Measurements from ENCODE around the gene GRK4. TPM values are rescaled to one million over a fixed set of nuclear protein-coding genes. Genes with fewer than 3 reads are reported as not detected.

Gene GRK4
- total and polyA plus RNA-seq, 2 of the 4 experiments (the other 2 are of a cell fraction): 1.6 to 2.2 TPM

GRCh38 chr4:3013323-3013722 is 50.0 kb downstream of the GRK4 start:
- TF ChIP-seq CHD1 (IDR thresholded peaks at IDR 0.05; ENCODE audit: low read depth, low read length): no peak
- TF ChIP-seq RFX5 (IDR thresholded peaks at IDR 0.05; ENCODE audit: low read depth, low read length): no peak
- no peak for TF ChIP-seq BHLHE40 (IDR thresholded peaks at IDR 0.05; ENCODE audit: low read depth, low read length)
- no peak for TF ChIP-seq CEBPB (IDR thresholded peaks at IDR 0.05; ENCODE audit: low read depth, low read length)
- H2AK9ac ChIP-seq (replicated peaks; ENCODE audit: low read depth, low read length, poor library complexity): no peak overlapping the region
- no peak overlapping the region for H3K18ac ChIP-seq (ENCODE audit: low read depth, low read length)
- H4K20me1 ChIP-seq (ENCODE audit: insufficient read depth, low read length): no peaks in the 10 kb centered on the region
- no peak overlapping the region for H4K5ac ChIP-seq (ENCODE audit: low read depth, low read length)
- H3K4me1 ChIP-seq (ENCODE audit: control insufficient read depth, insufficient read depth, low read length): peaks cover 4% of the 10 kb centered on the region
- no peaks in the 10 kb centered on the region for H3K9me3 ChIP-seq (ENCODE audit: control insufficient read depth, insufficient read depth, low read length)
- H3K4me2 ChIP-seq (ENCODE audit: low read depth, low read length): no peak overlapping the region
- intact Hi-C loops (cut with micrococcal nuclease): no loop called here
- no peak overlapping the region for H3K9ac ChIP-seq (ENCODE audit: low read depth, low read length)
- BruUV-seq (replicated peaks): no TSS peak
- no peak overlapping the region for H2AK5ac ChIP-seq (ENCODE audit: low read depth, low read length)
- ChIA-PET POLR2A (ENCODE audit: unreplicated experiment) (no interaction called here), CTCF (interaction anchor here (0.6 kb wide), 1 partner anchor 48 kb away, joined by 4 read pairs; no protein-coding TSS in a partner anchor)
- H3K56ac ChIP-seq (ENCODE audit: extremely low read depth, insufficient read depth, low read length): no peak overlapping the region
- peaks cover 6% of the 10 kb centered on the region; the same call in 1 of the 2 replicates for H3K9me1 ChIP-seq (ENCODE audit: insufficient read depth, low read length)
- in situ Hi-C loops (cut with MboI; ENCODE audit: low sequenced_read_pairs): no loop called here
- WGBS, 2 experiments (ENCODE audit: extremely low coverage in 2 of 2, insufficient read length in 1 of 2): 90% methylated on average over 2 of the region's 7 CpGs; no CpG with 5 or more reads in 1 of the 2 experiments
- no peaks in the 10 kb centered on the region for H3K36me3 ChIP-seq (ENCODE audit: control insufficient read depth, insufficient read depth, low read length)
- no peak overlapping the region for H4K8ac ChIP-seq (ENCODE audit: low read depth in 2 of 2, low read length in 2 of 2)
- ATAC-seq (ENCODE audit: low read depth) (no peak), DNase-seq (no peak)
- H3K14ac ChIP-seq (replicated peaks; ENCODE audit: low read depth, low read length): no peak overlapping the region
- H4K91ac ChIP-seq (ENCODE audit: insufficient read depth, low read depth, low read length): no peak overlapping the region
- H3K4ac ChIP-seq (ENCODE audit: low read depth, low read length): no peak overlapping the region
- H3K27ac ChIP-seq (ENCODE audit: insufficient read depth, low read length): no peak overlapping the region
- no peaks in the 10 kb centered on the region for H3K79me1 ChIP-seq (ENCODE audit: low read depth in 1 of 2, low read length in 2 of 2)
- no peak overlapping the region for H3K23ac ChIP-seq (ENCODE audit: low read depth, low read length)
- no peak overlapping the region for H2BK5ac ChIP-seq (ENCODE audit: low read depth, low read length, poor library complexity, severe bottlenecking)
- no peak overlapping the region for H3K4me3 ChIP-seq (ENCODE audit: insufficient read depth, low read depth, low read length)
- H3K27me3 ChIP-seq (ENCODE audit: control insufficient read depth, insufficient read depth, low read length): peaks cover 3% of the 10 kb centered on the region; the same call in 1 of the 2 replicates
- H2BK15ac ChIP-seq (ENCODE audit: low read depth, low read length): no peak overlapping the region
- no peak overlapping the region for H2BK20ac ChIP-seq (ENCODE audit: low read depth, low read length)
- H2AFZ ChIP-seq (replicated peaks; ENCODE audit: low read length, poor library complexity): no peak overlapping the region
- no peak overlapping the region for H2BK120ac ChIP-seq (ENCODE audit: low read depth, low read length)
- dilution Hi-C loops (cut with HindIII; ENCODE audit: low sequenced_read_pairs, unreplicated experiment): no loop called here
